Measurements from ENCODE around the gene ILRUN.

DNA sequence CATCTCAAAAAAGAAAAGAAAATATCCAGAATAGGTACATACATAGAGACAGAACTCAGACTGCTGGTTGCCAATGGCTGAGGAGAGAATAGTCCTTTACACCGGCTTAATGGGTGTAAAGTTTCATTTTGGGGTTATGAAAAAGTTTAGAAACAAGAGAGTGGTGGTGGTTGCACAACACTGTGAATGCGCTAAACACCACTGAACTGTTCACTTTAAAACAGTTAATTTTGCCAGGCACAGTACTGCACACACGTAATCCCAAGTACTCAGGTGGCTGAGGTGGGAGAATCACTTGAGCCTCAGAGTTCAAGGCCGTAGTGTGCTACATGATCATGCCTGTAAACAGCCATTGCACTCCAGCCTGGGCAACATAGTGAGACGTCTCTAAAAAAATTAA is 7.6 kb downstream of the ILRUN start:
- TF ChIP-seq, protein P1, sequence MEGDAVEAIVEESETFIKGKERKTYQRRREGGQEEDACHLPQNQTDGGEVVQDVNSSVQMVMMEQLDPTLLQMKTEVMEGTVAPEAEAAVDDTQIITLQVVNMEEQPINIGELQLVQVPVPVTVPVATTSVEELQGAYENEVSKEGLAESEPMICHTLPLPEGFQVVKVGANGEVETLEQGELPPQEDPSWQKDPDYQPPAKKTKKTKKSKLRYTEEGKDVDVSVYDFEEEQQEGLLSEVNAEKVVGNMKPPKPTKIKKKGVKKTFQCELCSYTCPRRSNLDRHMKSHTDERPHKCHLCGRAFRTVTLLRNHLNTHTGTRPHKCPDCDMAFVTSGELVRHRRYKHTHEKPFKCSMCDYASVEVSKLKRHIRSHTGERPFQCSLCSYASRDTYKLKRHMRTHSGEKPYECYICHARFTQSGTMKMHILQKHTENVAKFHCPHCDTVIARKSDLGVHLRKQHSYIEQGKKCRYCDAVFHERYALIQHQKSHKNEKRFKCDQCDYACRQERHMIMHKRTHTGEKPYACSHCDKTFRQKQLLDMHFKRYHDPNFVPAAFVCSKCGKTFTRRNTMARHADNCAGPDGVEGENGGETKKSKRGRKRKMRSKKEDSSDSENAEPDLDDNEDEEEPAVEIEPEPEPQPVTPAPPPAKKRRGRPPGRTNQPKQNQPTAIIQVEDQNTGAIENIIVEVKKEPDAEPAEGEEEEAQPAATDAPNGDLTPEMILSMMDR (IDR thresholded peaks at IDR 0.05), result no peak
- no peak for TF ChIP-seq EZH2 (IDR thresholded peaks at IDR 0.05; ENCODE audit: borderline replicate concordance, insufficient read depth, low read depth, low read length, poor library complexity, severe bottlenecking)
